ENCODE results near the gene CDH23.

CDH23 gene

GRCh38 chr10:71367271-71367670, 29.4 kb upstream of the CDH23 start:
- no peak for DNase-seq (ENCODE audit: low spot score)
- ChIA-PET POLR2A (ENCODE audit: low non-redundant PET) (interaction anchor here (1.2 kb wide), 1 partner anchor 48 kb away, joined by 3 read pairs; no protein-coding TSS in a partner anchor), CTCF (interaction anchor here (0.5 to 6.0 kb wide), 4 partner anchors 18 to 227 kb away, joined by 3 to 23 read pairs (median 4); partner anchors contain the start of gene SLC29A3)
- TF ChIP-seq CTCF (conservative IDR thresholded peaks at IDR 0.05; ENCODE audit: low read depth), result no peak
- no peak overlapping the region for H3K27ac ChIP-seq

GRCh38 chr10:71368176-71368575, 28.5 kb upstream of the CDH23 start:
- H3K27ac ChIP-seq, result no peak overlapping the region
- POLR2A ChIA-PET (ENCODE audit: low non-redundant PET), result no interaction called here

GRCh38 chr10:71368643-71369042, 28.1 kb upstream of the CDH23 start:
- no peak for TF ChIP-seq CTCF (conservative IDR thresholded peaks at IDR 0.05; ENCODE audit: low read depth)
- CTCF ChIA-PET, result interaction anchor here (0.6 kb wide), 1 partner anchor 1759 kb away, joined by 3 read pairs; no protein-coding TSS in a partner anchor
- no peak for DNase-seq (ENCODE audit: low spot score)
- no peak overlapping the region for H3K27ac ChIP-seq
- POLR2A ChIA-PET (ENCODE audit: low non-redundant PET), result no interaction called here

More at GRCh38 chr10:71368176-71368575, 28.5 kb upstream of the CDH23 start:
- no peak for TF ChIP-seq CTCF (conservative IDR thresholded peaks at IDR 0.05; ENCODE audit: low read depth)
- no peak for DNase-seq (ENCODE audit: low spot score)
- CTCF ChIA-PET, result interaction anchor here (0.6 to 6.0 kb wide), 5 partner anchors 41 to 1759 kb away, joined by 3 to 23 read pairs (median 4); partner anchors contain the start of gene SLC29A3

GRCh38 chr10:71369602-71370001, 27.1 kb upstream of the CDH23 start:
- ChIA-PET CTCF (interaction anchor here (1.0 kb wide), 1 partner anchor 15 kb away, joined by 3 read pairs; no protein-coding TSS in a partner anchor), POLR2A (ENCODE audit: low non-redundant PET) (no interaction called here)
- no peak for DNase-seq (ENCODE audit: low spot score)

GRCh38 chr10:71370031-71370430, 26.7 kb upstream of the CDH23 start:
- ChIA-PET CTCF (interaction anchor here (1.0 to 1.6 kb wide), 2 partner anchors 14 to 50 kb away, joined by 3 read pairs; no protein-coding TSS in a partner anchor), POLR2A (ENCODE audit: low non-redundant PET) (no interaction called here)
- no peak for TF ChIP-seq CTCF (conservative IDR thresholded peaks at IDR 0.05; ENCODE audit: low read depth)
- H3K27ac ChIP-seq, result no peak overlapping the region
- DNase-seq (ENCODE audit: low spot score), result no peak

More at GRCh38 chr10:71369602-71370001, 27.1 kb upstream of the CDH23 start:
- no peak for TF ChIP-seq CTCF (conservative IDR thresholded peaks at IDR 0.05; ENCODE audit: low read depth)
- H3K27ac ChIP-seq, result no peak overlapping the region

GRCh38 chr10:71371750-71372166, 25.0 kb upstream of the CDH23 start:
- ChIA-PET CTCF (interaction anchor here (0.5 to 1.6 kb wide), 4 partner anchors 12 to 61 kb away, joined by 3 to 5 read pairs (median 3); no protein-coding TSS in a partner anchor), POLR2A (ENCODE audit: low non-redundant PET) (no interaction called here)
- H3K27ac ChIP-seq, result no peak overlapping the region
- DNase-seq (ENCODE audit: low spot score), result no peak
- TF ChIP-seq CTCF (conservative IDR thresholded peaks at IDR 0.05; ENCODE audit: low read depth), result no peak

Measured in RWPE1 (cell line).